BJ (cell line): Measurements from ENCODE around the gene LAMA2. TPM values are rescaled to one million over a fixed set of nuclear protein-coding genes. Genes with fewer than 3 reads are reported as not detected.

Experiments
- CTCF ChIA-PET: fragments of 350-600 bp; formaldehyde crosslinking; extraction: SDS; loops from one replicate; lab custom pipeline; 2021; ENCODE audit warnings: antibody characterized with exemption, inconsistent platforms; lab: Yijun Ruan, JAX
- POLR2A ChIA-PET: fragments of 300-600 bp; sonication (Branson Sonifier 250); formaldehyde crosslinking; extraction: SDS; loops from one replicate; lab custom pipeline; 2021; ENCODE audit warnings: antibody characterized with exemption; lab: Charles Lee
- DNase-seq: peaks from one replicate; pipeline ENCODE4 v3.0.0-alpha.2; 2011; ENCODE audit warnings: low read depth
- H3K27me3 ChIP-seq: 2 replicates; pipeline ENCODE4 v1.6.0; 2011; ENCODE audit warnings: low read length; ENCODE audit not compliant: control insufficient read depth, insufficient read depth
- H3K36me3 ChIP-seq: 2 replicates; pipeline ENCODE4 v1.5.1; 2011; ENCODE audit warnings: low read length; ENCODE audit not compliant: control insufficient read depth, insufficient read depth
- H3K4me3 ChIP-seq: 2 replicates; pipeline ENCODE4 v1.5.1; 2011; ENCODE audit warnings: low read depth, mild to moderate bottlenecking, control low read depth, low read length
- CTCF ChIP-seq: IDR thresholded peaks from 2 replicates; pipeline ENCODE4 v1.5.1; 2011; ENCODE audit warnings: low read depth, mild to moderate bottlenecking, control low read depth, inconsistent platforms, low read length, moderate library complexity; ENCODE audit not compliant: insufficient read depth
- polyA plus RNA-seq: library from polyadenylated mRNA; depleted of rRNA; stranded (reverse); fragments of >200 nt; gene quantifications from 2 replicates; pipeline ENCODE4 v1.2.3, GENCODE V29; 2011

The LAMA2 gene
- polyA plus RNA-seq, 1 experiment = 50.0 TPM

GRCh38 chr6:129262661-129263060, 379.7 kb downstream of the LAMA2 start:
- H3K27me3 ChIP-seq = no peaks in the 10 kb centered on the region
- TF ChIP-seq CTCF = no peak
- H3K36me3 ChIP-seq = no peaks in the 10 kb centered on the region
- H3K4me3 ChIP-seq = no peak overlapping the region
- no peak for DNase-seq
- ChIA-PET POLR2A (no interaction called here), CTCF (interaction anchor here (1.8 kb wide), 1 partner anchor 9 kb away, joined by 5 read pairs; no protein-coding TSS in a partner anchor)

GRCh38 chr6:129263176-129263575, 380.2 kb downstream of the LAMA2 start:
- POLR2A ChIA-PET = no interaction called here
- H3K4me3 ChIP-seq = no peak overlapping the region
- H3K36me3 ChIP-seq = no peaks in the 10 kb centered on the region
- DNase-seq = no peak
- no peak for TF ChIP-seq CTCF
- no peaks in the 10 kb centered on the region for H3K27me3 ChIP-seq
- CTCF ChIA-PET = interaction anchor here (1.0 to 1.8 kb wide), 2 partner anchors 10 to 97 kb away, joined by 3 to 5 read pairs; no protein-coding TSS in a partner anchor

DNA sequence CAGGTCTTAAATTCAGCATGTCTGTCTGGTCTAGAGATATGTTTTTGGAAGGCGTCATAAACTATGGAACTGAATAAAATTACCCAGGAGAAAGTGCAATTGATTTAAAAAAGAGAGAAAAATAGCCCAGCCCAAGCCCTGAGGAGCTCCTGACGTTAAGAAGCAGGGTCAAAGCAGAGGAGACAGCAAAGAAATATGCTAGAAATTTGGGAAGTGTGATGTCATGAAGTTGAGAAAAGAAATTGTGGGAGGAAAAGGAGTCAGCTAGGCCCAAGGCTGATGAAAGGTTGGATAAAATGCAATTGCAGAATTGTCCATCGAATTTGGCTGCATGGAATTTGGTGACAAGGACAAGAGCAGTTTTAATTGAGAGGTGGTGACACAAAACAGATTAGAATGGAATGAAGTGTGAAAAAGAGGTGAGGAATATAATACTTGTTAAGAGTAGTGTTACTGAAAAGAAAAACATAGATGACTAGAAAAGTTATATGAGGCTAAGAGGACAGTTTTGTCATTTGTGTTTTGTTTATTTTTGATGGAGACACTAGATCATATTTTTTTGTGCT, 381.6 kb downstream of the LAMA2 start:
- no peaks in the 10 kb centered on the region for H3K27me3 ChIP-seq
- no peak overlapping the region for H3K4me3 ChIP-seq
- DNase-seq = no peak
- TF ChIP-seq CTCF = no peak
- CTCF ChIA-PET = no interaction called here
- no peaks in the 10 kb centered on the region for H3K36me3 ChIP-seq
- POLR2A ChIA-PET = no interaction called here

DNA sequence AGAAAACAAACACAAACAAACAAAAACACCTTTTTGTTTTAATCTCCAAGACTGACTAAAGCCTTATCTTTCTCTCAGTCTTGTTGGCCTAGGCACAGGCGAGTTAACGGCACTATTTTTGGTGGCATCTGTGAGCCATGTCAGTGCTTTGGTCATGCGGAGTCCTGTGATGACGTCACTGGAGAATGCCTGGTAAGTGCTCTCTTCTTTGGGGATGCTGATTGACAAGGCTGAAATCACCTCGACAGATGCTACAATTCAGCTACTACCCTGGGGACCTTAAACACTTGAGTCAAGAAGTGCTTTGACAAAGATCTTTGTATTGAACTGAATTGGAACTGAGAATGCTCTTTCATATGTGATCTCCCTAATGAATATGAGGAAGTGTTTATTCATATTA, 384.1 kb downstream of the LAMA2 start:
- CTCF ChIA-PET = interaction anchor here (0.6 to 2.0 kb wide), 3 partner anchors 14 to 606 kb away, joined by 3 to 6 read pairs (median 3); no protein-coding TSS in a partner anchor
- Histone ChIP-seq H3K36me3 (no peaks in the 10 kb centered on the region), H3K27me3 (no peaks in the 10 kb centered on the region), H3K4me3 (no peak overlapping the region)
- no peak for TF ChIP-seq CTCF
- DNase-seq = no peak
- POLR2A ChIA-PET = no interaction called here

GRCh38 chr6:129269076-129269475, 386.1 kb downstream of the LAMA2 start:
- CTCF ChIA-PET = interaction anchor here (1.2 to 2.0 kb wide), 2 partner anchors 16 to 538 kb away, joined by 3 to 6 read pairs; no protein-coding TSS in a partner anchor
- POLR2A ChIA-PET = no interaction called here
- no peak for DNase-seq
- no peak overlapping the region for H3K4me3 ChIP-seq
- no peak for TF ChIP-seq CTCF
- H3K36me3 ChIP-seq = no peaks in the 10 kb centered on the region
- no peaks in the 10 kb centered on the region for H3K27me3 ChIP-seq
